Activated CD4-positive, alpha-beta memory T cell treated with anti-CD3 and anti-CD28 coated beads for 36 hours (primary cell): Measurements from ENCODE around the gene SENP5. TPM values are rescaled to one million over a fixed set of nuclear protein-coding genes. Genes with fewer than 3 reads are reported as not detected.

ENCODE experiments used
- CTCF ChIA-PET: fragments of 350-600 bp; sonication (Branson Sonifier 250); formaldehyde crosslinking; loops from one replicate; lab custom pipeline; 2021; ENCODE audit warnings: antibody characterized with exemption, inconsistent platforms; lab: Charles Lee
- POLR2A ChIA-PET: fragments of 350-600 bp; sonication (Branson Sonifier 250); formaldehyde crosslinking; loops from one replicate; lab custom pipeline; 2021; ENCODE audit warnings: antibody characterized with exemption; lab: Charles Lee
- DNase-seq: peaks from one replicate; pipeline ENCODE4 v3.0.0-alpha.2; 2020
- H3K27ac Mint-ChIP-seq: one replicate; pipeline ENCODE4 v1.8.0; 2021; ENCODE audit warnings: mixed read lengths
- H3K27me3 Mint-ChIP-seq: one replicate; pipeline ENCODE4 v1.8.0; 2021; ENCODE audit warnings: mixed read lengths
- H3K36me3 Mint-ChIP-seq: one replicate; pipeline ENCODE4 v1.8.0; 2021; ENCODE audit warnings: mixed read lengths
- H3K4me1 Mint-ChIP-seq: one replicate; pipeline ENCODE4 v1.8.0; 2021; ENCODE audit warnings: low read depth, mixed read lengths
- H3K4me3 Mint-ChIP-seq: one replicate; pipeline ENCODE4 v1.8.0; 2021; ENCODE audit warnings: mild to moderate bottlenecking, mixed read lengths
- H3K9me3 Mint-ChIP-seq: one replicate; pipeline ENCODE4 v1.8.0; 2021; ENCODE audit warnings: mixed read lengths
- intact Hi-C: fragments of 100-400 bp; cut with micrococcal nuclease; formaldehyde crosslinking; loops from one replicate; pipeline ENCODE4 v1.15.1; 2023
- total RNA-seq, 2 experiments: library from RNA; stranded (reverse); gene quantifications; one replicate each; pipeline ENCODE4 v1.2.3, GENCODE V29; 2021

SENP5 gene
- total RNA-seq, 2 experiments from 2014 or later, result 30.5 to 32.0 TPM

DNA sequence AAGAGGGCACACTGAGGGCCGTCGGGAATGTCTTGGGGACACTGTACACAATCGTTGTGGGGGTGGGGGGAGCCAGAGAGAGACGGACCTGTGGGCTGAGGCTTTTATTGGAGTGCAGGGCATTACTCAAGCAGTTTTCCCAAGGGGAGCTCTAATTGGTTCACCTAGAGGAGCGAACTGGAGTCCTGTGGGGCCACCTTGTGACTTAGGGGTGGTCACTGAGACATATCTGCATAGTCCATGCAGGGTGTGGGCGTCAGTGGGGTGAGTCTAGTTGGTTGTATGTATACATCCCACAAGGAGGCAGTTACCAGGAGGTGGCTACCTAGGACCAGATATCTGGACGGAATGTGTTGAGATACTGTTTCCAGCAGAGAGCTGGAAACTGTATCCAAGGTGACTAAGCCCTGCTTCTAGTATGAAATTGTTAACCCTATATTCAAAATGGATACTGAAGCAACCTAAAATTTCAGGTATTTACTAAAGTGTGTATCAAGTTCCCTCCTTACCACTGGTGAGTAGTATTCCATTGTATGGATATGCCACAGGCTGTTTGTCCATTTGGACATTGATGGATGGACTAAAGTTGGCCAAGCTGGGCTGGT is 103.5 kb downstream of the SENP5 start:
- CTCF ChIA-PET, result interaction anchor here (0.9 to 2.8 kb wide), 6 partner anchors 10 to 134 kb away, joined by 3 to 34 read pairs (median 4); partner anchors contain the start of gene MELTF
- no peak overlapping the region for H3K27ac Mint-ChIP-seq
- no peaks in the 10 kb centered on the region for H3K9me3 Mint-ChIP-seq
- intact Hi-C loops, result no loop called here
- POLR2A ChIA-PET, result interaction anchor here (1.3 to 1.5 kb wide), 2 partner anchors 29 to 104 kb away, joined by 4 to 5 read pairs; partner anchors contain the start of genes NCBP2 and SENP5
- peak overlapping the region; percentile 58 for H3K4me3 Mint-ChIP-seq
- peaks cover 12% of the 10 kb centered on the region for H3K27me3 Mint-ChIP-seq
- no peaks in the 10 kb centered on the region for H3K36me3 Mint-ChIP-seq
- H3K4me1 Mint-ChIP-seq, result peaks cover 12% of the 10 kb centered on the region
- no peak for DNase-seq

DNA sequence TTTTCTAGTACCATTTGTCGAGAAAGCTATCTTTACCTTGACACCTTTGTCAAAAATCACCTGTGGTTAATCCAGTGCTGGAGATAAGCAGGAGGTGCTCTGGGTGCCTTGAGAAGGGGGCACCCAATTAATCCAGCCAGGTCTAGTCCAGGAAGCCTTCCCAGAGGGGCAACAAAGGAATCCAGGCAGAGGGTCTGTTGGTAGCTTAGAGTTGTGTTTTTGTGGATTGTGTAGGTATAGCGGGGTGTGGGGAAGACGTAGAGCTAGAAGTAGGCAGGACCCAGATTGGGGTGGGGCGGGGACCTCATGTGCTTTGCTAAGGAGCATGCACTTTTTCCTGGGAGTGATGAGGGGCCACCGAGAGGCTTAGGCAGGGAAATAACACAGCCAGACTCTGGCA is 106.9 kb downstream of the SENP5 start:
- POLR2A ChIA-PET, result no interaction called here
- DNase-seq, result no peak
- no peaks in the 10 kb centered on the region for H3K9me3 Mint-ChIP-seq
- no peaks in the 10 kb centered on the region for H3K36me3 Mint-ChIP-seq
- CTCF ChIA-PET, result no interaction called here
- intact Hi-C loops, result no loop called here
- H3K27ac Mint-ChIP-seq, result no peak overlapping the region
- peaks cover 14% of the 10 kb centered on the region for H3K27me3 Mint-ChIP-seq
- H3K4me1 Mint-ChIP-seq, result peaks cover 8% of the 10 kb centered on the region
- H3K4me3 Mint-ChIP-seq, result no peak overlapping the region

DNA sequence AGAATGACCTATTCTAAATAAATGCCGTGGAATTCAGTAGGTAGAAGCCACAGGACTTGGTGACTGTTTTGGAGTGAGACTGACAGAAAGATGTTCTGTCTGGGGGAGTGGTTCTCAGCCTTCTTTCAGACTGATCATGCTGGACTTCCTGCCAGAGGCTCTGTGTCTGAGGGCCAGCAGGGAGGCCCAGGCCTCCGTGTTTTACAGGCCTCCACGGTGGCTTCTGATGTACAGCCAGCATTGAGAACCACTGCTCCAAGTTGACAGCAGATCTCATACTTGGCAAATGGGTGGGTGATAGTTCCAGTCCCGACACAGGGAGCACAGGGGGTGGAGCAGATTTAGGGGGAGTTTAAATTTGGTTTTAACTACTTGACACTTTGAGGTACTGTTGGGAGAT is 107.6 kb downstream of the SENP5 start:
- H3K9me3 Mint-ChIP-seq, result no peaks in the 10 kb centered on the region
- intact Hi-C loops, result no loop called here
- no peak for DNase-seq
- ChIA-PET CTCF (interaction anchor here (0.7 kb wide), 1 partner anchor 52 kb away, joined by 3 read pairs; no protein-coding TSS in a partner anchor), POLR2A (no interaction called here)
- H3K36me3 Mint-ChIP-seq, result no peaks in the 10 kb centered on the region
- H3K4me1 Mint-ChIP-seq, result peaks cover 6% of the 10 kb centered on the region
- H3K4me3 Mint-ChIP-seq, result no peak overlapping the region
- H3K27me3 Mint-ChIP-seq, result peaks cover 12% of the 10 kb centered on the region
- H3K27ac Mint-ChIP-seq, result no peak overlapping the region

DNA sequence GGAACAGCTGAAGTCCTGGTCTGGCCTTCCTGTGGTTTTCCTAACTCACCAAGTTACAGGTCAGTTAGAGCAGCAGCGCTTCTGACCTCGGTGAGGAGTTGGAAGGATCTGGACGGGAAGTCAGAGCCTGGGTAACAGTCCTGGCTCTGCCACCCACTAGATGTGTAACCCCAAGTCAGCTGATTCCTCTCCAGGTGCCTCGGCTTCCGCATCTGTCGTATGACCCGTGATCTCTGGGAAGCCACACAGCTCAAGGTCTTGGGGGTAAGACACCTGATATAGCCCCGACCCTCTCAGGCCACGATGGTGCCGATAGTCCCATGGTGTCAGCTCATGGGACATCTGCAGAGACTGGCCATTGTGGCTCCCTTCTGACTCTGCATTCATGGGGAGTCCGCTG is 109.2 kb downstream of the SENP5 start:
- ChIA-PET CTCF (no interaction called here), POLR2A (no interaction called here)
- Mint-ChIP-seq H3K27me3 (peaks cover 7% of the 10 kb centered on the region), H3K9me3 (no peaks in the 10 kb centered on the region), H3K4me1 (peaks cover 3% of the 10 kb centered on the region), H3K36me3 (no peaks in the 10 kb centered on the region), H3K27ac (no peak overlapping the region), H3K4me3 (no peak overlapping the region)
- DNase-seq, result no peak
- intact Hi-C loops, result no loop called here

DNA sequence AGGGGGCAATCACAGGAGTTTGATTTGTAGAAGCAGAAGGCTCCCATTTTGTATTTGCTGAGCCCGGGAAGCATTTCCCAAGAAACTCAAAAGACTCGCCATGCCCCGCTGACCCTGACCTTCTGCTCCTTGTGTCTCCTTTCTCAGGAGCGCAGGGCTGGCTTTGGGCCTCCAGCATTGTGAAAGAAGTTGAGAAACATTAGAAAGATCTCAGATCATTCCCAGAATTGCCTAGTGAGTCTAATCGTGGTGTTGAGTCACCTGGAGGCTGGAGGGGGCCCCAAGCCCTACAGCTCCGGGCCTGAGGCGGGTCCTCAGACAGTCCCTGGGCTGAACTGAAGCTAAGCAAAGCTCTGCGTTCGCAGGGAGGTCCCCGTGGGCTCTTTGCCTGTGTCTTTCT is 111.8 kb downstream of the SENP5 start:
- CTCF ChIA-PET, result interaction anchor here (1.1 to 1.8 kb wide), 3 partner anchors 10 to 25 kb away, joined by 3 to 4 read pairs (median 4); no protein-coding TSS in a partner anchor
- Mint-ChIP-seq H3K27ac (no peak overlapping the region), H3K9me3 (peaks cover 7% of the 10 kb centered on the region), H3K4me3 (no peak overlapping the region), H3K4me1 (peaks cover 3% of the 10 kb centered on the region), H3K36me3 (no peaks in the 10 kb centered on the region), H3K27me3 (peaks cover 13% of the 10 kb centered on the region)
- intact Hi-C loops, result no loop called here
- POLR2A ChIA-PET, result no interaction called here
- DNase-seq, result no peak

DNA sequence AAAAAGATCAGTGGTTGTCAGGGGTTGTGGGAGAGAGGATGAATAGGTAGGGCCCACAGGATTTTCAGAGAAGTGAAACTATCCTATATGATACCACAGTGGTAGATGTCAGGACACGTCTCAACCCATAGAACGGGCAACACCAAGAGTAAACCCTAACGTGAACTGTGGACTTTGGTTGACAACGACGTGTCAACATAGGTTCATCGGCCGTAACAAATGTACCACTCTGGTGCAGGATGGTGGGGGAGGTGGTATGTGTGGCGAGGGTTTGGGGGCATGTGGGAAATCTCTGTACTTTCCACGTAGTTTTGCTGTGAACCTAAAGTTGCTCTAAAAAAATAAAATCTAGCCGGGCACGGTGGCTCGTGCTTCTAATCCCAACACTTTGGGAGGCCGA is 113.9 kb downstream of the SENP5 start:
- POLR2A ChIA-PET, result no interaction called here
- intact Hi-C loops, result no loop called here
- CTCF ChIA-PET, result interaction anchor here (0.7 kb wide), 1 partner anchor 13 kb away, joined by 3 read pairs; the partner anchor contains the start of gene PIGZ

DNA sequence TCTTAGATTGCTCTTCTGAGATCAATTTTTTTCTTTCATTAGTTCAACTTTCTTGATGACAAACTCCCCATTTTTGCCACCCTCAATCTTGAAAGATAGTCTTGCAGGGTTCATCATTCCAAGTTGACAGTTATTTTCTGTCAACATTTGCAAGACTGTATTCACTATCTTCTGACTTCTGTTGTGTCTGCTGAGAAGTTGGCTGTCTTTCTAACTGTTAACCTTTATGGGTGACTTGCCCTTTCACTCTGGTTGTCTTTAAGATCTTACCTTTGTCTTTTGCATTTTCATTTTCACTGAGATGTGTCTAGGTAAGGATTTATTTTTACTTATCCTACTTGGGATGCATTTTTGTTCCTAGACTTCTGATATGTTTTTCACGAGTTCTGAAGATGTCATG is 115.5 kb downstream of the SENP5 start:
- no peak for DNase-seq
- POLR2A ChIA-PET, result no interaction called here

More for the DNA sequence above, 113.9 kb downstream of the SENP5 start:
- Mint-ChIP-seq H3K36me3 (no peaks in the 10 kb centered on the region), H3K9me3 (peaks cover 7% of the 10 kb centered on the region), H3K27me3 (peaks cover 18% of the 10 kb centered on the region), H3K4me1 (peaks cover 3% of the 10 kb centered on the region), H3K4me3 (no peak overlapping the region), H3K27ac (no peak overlapping the region)
- no peak for DNase-seq

More for the DNA sequence above, 115.5 kb downstream of the SENP5 start:
- CTCF ChIA-PET, result no interaction called here
- H3K36me3 Mint-ChIP-seq, result no peaks in the 10 kb centered on the region
- no peak overlapping the region for H3K27ac Mint-ChIP-seq
- H3K9me3 Mint-ChIP-seq, result peaks cover 7% of the 10 kb centered on the region
- no peak overlapping the region for H3K4me3 Mint-ChIP-seq
- H3K27me3 Mint-ChIP-seq, result peaks cover 18% of the 10 kb centered on the region
- peaks cover 3% of the 10 kb centered on the region for H3K4me1 Mint-ChIP-seq
- intact Hi-C loops, result no loop called here

Other genes starting within 250 kb of the SENP5 start
- gene NRROS, start 228.2 kb upstream of the SENP5 start, total RNA-seq, result 10 to 100 TPM; 24.5 to 25.3 TPM
- gene CEP19, start 155.7 kb upstream of the SENP5 start, total RNA-seq, result 1 to 10 TPM; 6.5 to 6.6 TPM
- gene PIGX, start 155.5 kb upstream of the SENP5 start, total RNA-seq, result 10 to 100 TPM; 47.5 to 49.2 TPM
- gene PAK2, start 128.1 kb upstream of the SENP5 start, total RNA-seq, result 100 to 1,000 TPM in 1 of 2 experiments, 10 to 100 TPM in 1; 98.4 to 101 TPM
- 10 to 100 TPM; 83.0 to 85.1 TPM for gene NCBP2, start 74.6 kb downstream of the SENP5 start, total RNA-seq
- gene PIGZ, start 100.9 kb downstream of the SENP5 start, total RNA-seq, result under 1 TPM; 0.65 to 0.71 TPM
- 1 to 10 TPM; 6.0 TPM for gene MELTF, start 161.9 kb downstream of the SENP5 start, total RNA-seq